Subcutaneous abdominal adipose tissue (tissue), 5 donors: ENCODE results near the gene ADORA2B.
A peak's percentile ranks its signal among the peaks of the same experiment; 100 is the strongest.

Experiments used
- H3K27ac ChIP-seq: one replicate; pipeline ENCODE4 v1.7.0; 2013; ENCODE audit warnings: low read depth, mild to moderate bottlenecking, inconsistent platforms, low read length, moderate library complexity
- H3K27me3 ChIP-seq, 5 donors: one replicate each; pipeline ENCODE4 v1.7.0; 2013; ENCODE audit warnings: low read length in 5 of 5, inconsistent platforms in 1 of 5; ENCODE audit not compliant: control insufficient read depth in 5 of 5, insufficient read depth in 4 of 5
- H3K36me3 ChIP-seq, 5 donors: one replicate each; pipeline ENCODE4 v1.7.0; 2013; ENCODE audit warnings: low read length in 5 of 5; ENCODE audit not compliant: control insufficient read depth in 5 of 5, insufficient read depth in 5 of 5
- H3K4me1 ChIP-seq, 5 donors: one replicate each; pipeline ENCODE4 v1.7.0; 2013; ENCODE audit warnings: low read length in 5 of 5, mild to moderate bottlenecking in 3 of 5, moderate library complexity in 1 of 5; ENCODE audit not compliant: control insufficient read depth in 5 of 5, insufficient read depth in 5 of 5
- H3K4me3 ChIP-seq, 5 donors: one replicate each; pipeline ENCODE4 v1.7.0; 2013; ENCODE audit warnings: low read length in 5 of 5, low read depth in 1 of 5
- H3K9ac ChIP-seq, 5 donors: one replicate each; pipeline ENCODE4 v1.7.0; 2013; ENCODE audit warnings: low read length in 5 of 5, mild to moderate bottlenecking in 4 of 5, moderate library complexity in 3 of 5
- H3K9me3 ChIP-seq, 5 donors: one replicate each; pipeline ENCODE4 v1.7.0; 2013; ENCODE audit warnings: low read length in 5 of 5; ENCODE audit not compliant: control insufficient read depth in 5 of 5
- donor health status: healthy.
- donor health status: healthy.
- donor health status: healthy.
- donor health status: healthy.
- donor health status: healthy.

ADORA2B gene

GRCh38 chr17:15919466-15919865 is 25.5 kb upstream of the ADORA2B start:
- peaks cover 2 to 10% (median 7%) of the 10 kb centered on the region in 5 donors for H3K4me1 ChIP-seq
- H3K36me3 ChIP-seq: no peaks in the 10 kb centered on the region

DNA sequence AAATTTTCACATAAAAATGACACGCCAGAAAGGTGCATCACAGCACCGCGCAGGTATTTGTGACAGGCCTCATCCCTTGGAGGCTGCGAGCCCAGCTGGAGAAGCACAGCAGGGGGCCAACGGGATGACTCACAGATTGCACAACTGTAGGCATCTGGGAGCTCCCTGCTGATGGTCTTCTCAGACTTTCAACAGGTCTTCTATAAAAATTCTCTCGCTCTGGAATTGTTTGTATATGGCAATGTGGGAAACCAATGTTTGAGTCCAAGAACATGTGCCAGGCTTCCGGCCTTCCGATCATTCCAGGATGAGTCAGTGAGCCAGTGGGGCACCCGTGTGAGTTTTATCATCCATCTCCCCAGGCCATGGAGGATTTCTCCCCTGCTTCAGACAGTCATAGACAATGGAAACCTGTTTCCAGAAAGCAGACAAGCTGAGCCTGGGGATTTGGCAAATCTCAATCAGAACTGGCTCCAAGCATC is 24.1 kb upstream of the ADORA2B start:
- H3K27ac ChIP-seq: no peak overlapping the region
- H3K36me3 ChIP-seq: no peaks in the 10 kb centered on the region
- H3K9me3 ChIP-seq: peaks cover 0 to 6% (median 4%) of the 10 kb centered on the region in 5 donors
- no peak overlapping the region for H3K4me3 ChIP-seq
- H3K9ac ChIP-seq: no peak overlapping the region
- H3K27me3 ChIP-seq: peaks cover 11 to 22% (median 14%) of the 10 kb centered on the region in 5 donors
- peaks cover 2 to 10% (median 7%) of the 10 kb centered on the region in 5 donors for H3K4me1 ChIP-seq

More at GRCh38 chr17:15919466-15919865, 25.5 kb upstream of the ADORA2B start:
- H3K27me3 ChIP-seq: peaks cover 11 to 22% (median 14%) of the 10 kb centered on the region in 5 donors
- peaks cover 0 to 6% (median 5%) of the 10 kb centered on the region in 5 donors for H3K9me3 ChIP-seq
- H3K4me3 ChIP-seq: no peak overlapping the region
- H3K27ac ChIP-seq: no peak overlapping the region
- no peak overlapping the region for H3K9ac ChIP-seq

GRCh38 chr17:15921640-15922039 is 23.3 kb upstream of the ADORA2B start:
- H3K27ac ChIP-seq: no peak overlapping the region
- H3K36me3 ChIP-seq: no peaks in the 10 kb centered on the region
- no peak overlapping the region for H3K9ac ChIP-seq
- H3K4me3 ChIP-seq: no peak overlapping the region
- peaks cover 2 to 10% (median 7%) of the 10 kb centered on the region in 5 donors for H3K4me1 ChIP-seq
- peaks cover 0 to 6% (median 4%) of the 10 kb centered on the region in 5 donors for H3K9me3 ChIP-seq
- peaks cover 11 to 25% (median 15%) of the 10 kb centered on the region in 5 donors for H3K27me3 ChIP-seq

- Histone ChIP-seq H3K36me3 (no peaks in the 10 kb centered on the region), H3K9me3 (peaks cover 0 to 6% (median 4%) of the 10 kb centered on the region in 5 donors), H3K27me3 (peaks cover 5 to 15% (median 5%) of the 10 kb centered on the region in 5 donors), H3K4me3 (no peak overlapping the region), H3K9ac (no peak overlapping the region), H3K27ac (no peak overlapping the region), H3K4me1 (peaks cover 1 to 4% (median 2%) of the 10 kb centered on the region in 5 donors)
Measured at GRCh38 chr17:15922586-15922985, 22.3 kb upstream of the ADORA2B start.

- peaks cover 0 to 5% (median 4%) of the 10 kb centered on the region in 5 donors for H3K9me3 ChIP-seq
- no peak overlapping the region for H3K9ac ChIP-seq
- no peak overlapping the region for H3K27ac ChIP-seq
- H3K4me1 ChIP-seq: peaks cover 0 to 9% (median 0%) of the 10 kb centered on the region in 5 donors
- peaks cover 3 to 15% (median 7%) of the 10 kb centered on the region in 5 donors for H3K27me3 ChIP-seq
- H3K36me3 ChIP-seq: no peaks in the 10 kb centered on the region
- H3K4me3 ChIP-seq: no peak overlapping the region
Measured at GRCh38 chr17:15926039-15926740, 18.7 kb upstream of the ADORA2B start.

DNA sequence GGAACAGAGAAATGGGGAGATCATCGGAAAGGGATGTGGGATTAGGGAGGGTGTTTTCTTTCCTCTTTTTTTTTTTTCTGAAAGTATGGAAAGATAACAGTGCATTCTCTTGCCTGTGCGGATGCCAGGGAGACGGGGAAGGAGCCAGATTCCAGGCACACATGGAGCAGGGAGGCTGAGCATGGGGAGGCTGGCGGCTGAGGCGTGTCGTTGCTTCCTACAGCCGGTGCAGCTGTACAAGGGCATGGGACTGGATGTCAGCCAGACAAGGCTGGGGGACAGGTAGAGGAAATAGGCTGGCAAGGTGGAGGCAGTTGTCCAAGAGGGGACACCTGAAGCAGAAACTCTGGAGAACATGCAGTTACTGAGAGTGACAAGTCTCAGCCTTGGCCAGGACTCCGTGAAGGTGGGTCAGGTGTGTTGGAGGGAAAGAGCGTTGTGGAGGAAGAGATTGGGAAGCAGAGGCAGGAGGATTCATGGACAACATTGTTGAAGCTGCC is 16.6 kb upstream of the ADORA2B start:
- H3K9me3 ChIP-seq: no peaks in the 10 kb centered on the region
- peaks cover 0 to 9% (median 0%) of the 10 kb centered on the region in 5 donors for H3K4me1 ChIP-seq
- peak overlapping the region in 1 of 5 donors; percentile 11 for H3K4me3 ChIP-seq
- H3K36me3 ChIP-seq: no peaks in the 10 kb centered on the region
- no peak overlapping the region for H3K27ac ChIP-seq
- H3K9ac ChIP-seq: no peak overlapping the region
- peaks cover 3 to 15% (median 7%) of the 10 kb centered on the region in 5 donors for H3K27me3 ChIP-seq

GRCh38 chr17:15929941-15930340 is 15.0 kb upstream of the ADORA2B start:
- H3K9me3 ChIP-seq: no peaks in the 10 kb centered on the region
- no peak overlapping the region for H3K27ac ChIP-seq
- no peaks in the 10 kb centered on the region for H3K36me3 ChIP-seq
- H3K4me1 ChIP-seq: peaks cover 0 to 9% (median 0%) of the 10 kb centered on the region in 5 donors
- peaks cover 3 to 15% (median 7%) of the 10 kb centered on the region in 5 donors for H3K27me3 ChIP-seq
- H3K9ac ChIP-seq: no peak overlapping the region
- no peak overlapping the region for H3K4me3 ChIP-seq

- no peaks in the 10 kb centered on the region for H3K9me3 ChIP-seq
- no peak overlapping the region for H3K27ac ChIP-seq
- H3K4me1 ChIP-seq: peaks cover 0 to 9% (median 0%) of the 10 kb centered on the region in 5 donors
- no peaks in the 10 kb centered on the region for H3K36me3 ChIP-seq
- no peak overlapping the region for H3K4me3 ChIP-seq
- H3K27me3 ChIP-seq: peaks cover 3 to 15% (median 7%) of the 10 kb centered on the region in 5 donors
- no peak overlapping the region for H3K9ac ChIP-seq
Measured at GRCh38 chr17:15930426-15930825, 14.5 kb upstream of the ADORA2B start.

DNA sequence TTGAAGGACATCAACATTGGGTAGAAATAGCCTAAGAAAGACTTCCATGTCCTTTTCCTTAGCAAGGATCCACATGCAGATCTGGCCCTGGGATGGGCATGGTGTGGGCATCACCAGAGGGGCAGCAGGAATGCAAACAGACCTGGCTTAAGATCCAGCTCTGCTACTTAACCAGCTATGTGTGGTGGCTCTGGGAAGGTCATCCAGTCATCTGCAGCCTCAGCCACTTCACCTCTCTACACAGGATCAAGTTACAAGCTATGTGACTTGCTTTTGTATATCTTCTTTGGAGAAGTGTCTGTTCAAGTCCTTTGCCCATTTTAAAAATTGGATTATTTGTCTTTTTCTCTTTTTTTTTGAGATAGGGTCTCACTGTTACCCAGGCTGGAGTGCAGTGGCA is 13.5 kb upstream of the ADORA2B start:
- Histone ChIP-seq H3K27me3 (peaks cover 3 to 12% (median 7%) of the 10 kb centered on the region in 5 donors), H3K36me3 (no peaks in the 10 kb centered on the region), H3K27ac (no peak overlapping the region), H3K9ac (no peak overlapping the region), H3K9me3 (no peaks in the 10 kb centered on the region), H3K4me1 (peaks cover 0 to 9% (median 0%) of the 10 kb centered on the region in 5 donors), H3K4me3 (no peak overlapping the region)

DNA sequence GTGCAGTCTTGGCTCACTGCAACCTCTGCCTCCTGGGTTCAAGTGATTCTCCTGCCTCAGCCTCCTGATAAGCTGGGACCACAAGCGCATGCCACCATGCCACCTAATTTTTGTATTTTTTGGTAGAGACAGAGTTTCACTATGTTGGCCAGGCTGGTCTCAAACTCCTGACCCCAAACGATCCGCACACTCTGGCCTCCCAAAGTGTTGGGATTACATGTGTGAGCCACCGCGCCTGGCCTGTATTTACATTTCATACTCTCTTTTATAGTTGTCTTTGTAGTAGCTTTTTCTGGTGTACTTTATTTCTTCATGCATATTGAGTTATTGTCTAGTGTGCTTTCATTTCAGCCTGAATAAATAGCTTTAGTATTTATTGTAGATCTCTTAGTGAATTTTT is 10.1 kb upstream of the ADORA2B start:
- no peak overlapping the region for H3K9ac ChIP-seq
- no peak overlapping the region for H3K4me3 ChIP-seq
- H3K27me3 ChIP-seq: no peaks in the 10 kb centered on the region
- no peak overlapping the region for H3K27ac ChIP-seq
- H3K36me3 ChIP-seq: no peaks in the 10 kb centered on the region
- no peaks in the 10 kb centered on the region for H3K9me3 ChIP-seq
- H3K4me1 ChIP-seq: no peaks in the 10 kb centered on the region
